ENCODE data around the gene ADAMTS2.

Gene ADAMTS2

DNA sequence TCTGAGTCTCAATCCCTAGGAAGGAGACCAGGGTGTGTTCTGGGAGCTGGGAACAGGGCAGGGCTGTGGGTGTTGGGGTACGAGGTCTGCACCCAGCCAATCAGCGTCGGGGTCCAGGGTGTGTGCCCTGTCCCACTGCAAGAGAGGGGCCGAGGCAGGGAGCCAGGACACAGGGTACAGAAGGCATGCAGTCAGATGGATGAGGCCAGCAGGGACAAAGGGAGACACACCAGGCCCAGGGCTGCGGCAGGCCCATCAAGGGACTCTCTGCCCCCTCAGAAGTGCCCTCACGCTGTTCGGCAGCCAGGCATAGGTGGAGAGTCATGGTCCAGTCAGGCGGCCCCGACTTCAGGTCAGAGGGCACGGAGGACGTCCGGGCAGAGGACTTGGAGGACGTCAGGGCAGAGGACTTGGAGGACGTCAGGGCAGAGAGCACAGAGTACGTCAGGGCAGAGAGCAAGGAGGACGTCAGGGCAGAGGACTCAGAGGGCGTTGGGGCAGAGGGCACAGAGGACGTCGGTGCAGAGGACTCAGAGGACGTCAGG lies 28.8 kb upstream of the ADAMTS2 start:
- no peak overlapping the region for H3K4ac ChIP-seq (ENCODE audit: low read depth in 1 of 2, low read length in 2 of 2)
- H3K4me3 ChIP-seq (ENCODE audit: insufficient read depth in 1 of 2, low read depth in 1 of 2, low read length in 2 of 2) = no peak overlapping the region
- H3K27me3 ChIP-seq (ENCODE audit: control insufficient read depth in 1 of 2, insufficient read depth in 1 of 2, low read length in 2 of 2) = peaks cover 0 to 6% of the 10 kb centered on the region in 2 experiments
- no peaks in the 10 kb centered on the region for H3K36me3 ChIP-seq (ENCODE audit: control insufficient read depth in 1 of 2, insufficient read depth in 2 of 2, low read depth in 1 of 2, low read length in 2 of 2)
- H4K8ac ChIP-seq (ENCODE audit: low read length) = peak overlapping the region; percentile 61
- H3K4me2 ChIP-seq (ENCODE audit: low read length, poor library complexity, severe bottlenecking) = no peak overlapping the region
- H3K18ac ChIP-seq (ENCODE audit: low read depth in 1 of 2, low read length in 2 of 2) = no peak overlapping the region
- no peak overlapping the region for H2BK120ac ChIP-seq (ENCODE audit: low read depth, low read length)
- peak overlapping the region in 1 of 2 experiments; percentile 26 for H3K14ac ChIP-seq (ENCODE audit: low read length in 2 of 2)
- H3K9me3 ChIP-seq (ENCODE audit: control insufficient read depth, low read length) = no peaks in the 10 kb centered on the region
- no peak overlapping the region for H2BK12ac ChIP-seq (ENCODE audit: low read length in 2 of 2)
- H2BK5ac ChIP-seq (ENCODE audit: low read depth, low read length, poor library complexity, severe bottlenecking) = no peak overlapping the region
- 82% methylated on average over 20 of the region's 20 CpGs for WGBS
- H2AFZ ChIP-seq (ENCODE audit: low read depth, low read length) = no peak overlapping the region
- no peaks in the 10 kb centered on the region for H3K79me1 ChIP-seq (replicated peaks; ENCODE audit: low read length, poor library complexity, severe bottlenecking)
- no peak overlapping the region for H2AK5ac ChIP-seq (ENCODE audit: low read length, severe bottlenecking)
- no peak overlapping the region for H3K9ac ChIP-seq (ENCODE audit: low read length)
- H3K23ac ChIP-seq (ENCODE audit: low read length in 2 of 2) = no peak overlapping the region
- H2BK15ac ChIP-seq (ENCODE audit: low read depth, poor library complexity, severe bottlenecking) = no peak overlapping the region
- no peak for DNase-seq
- H3K4me1 ChIP-seq (ENCODE audit: control insufficient read depth, insufficient read depth, low read depth, low read length) = no peaks in the 10 kb centered on the region
- H4K91ac ChIP-seq (ENCODE audit: low read length) = peak overlapping the region; percentile 83
- no peak overlapping the region for H3K27ac ChIP-seq (ENCODE audit: low read length, poor library complexity, severe bottlenecking)

DNA sequence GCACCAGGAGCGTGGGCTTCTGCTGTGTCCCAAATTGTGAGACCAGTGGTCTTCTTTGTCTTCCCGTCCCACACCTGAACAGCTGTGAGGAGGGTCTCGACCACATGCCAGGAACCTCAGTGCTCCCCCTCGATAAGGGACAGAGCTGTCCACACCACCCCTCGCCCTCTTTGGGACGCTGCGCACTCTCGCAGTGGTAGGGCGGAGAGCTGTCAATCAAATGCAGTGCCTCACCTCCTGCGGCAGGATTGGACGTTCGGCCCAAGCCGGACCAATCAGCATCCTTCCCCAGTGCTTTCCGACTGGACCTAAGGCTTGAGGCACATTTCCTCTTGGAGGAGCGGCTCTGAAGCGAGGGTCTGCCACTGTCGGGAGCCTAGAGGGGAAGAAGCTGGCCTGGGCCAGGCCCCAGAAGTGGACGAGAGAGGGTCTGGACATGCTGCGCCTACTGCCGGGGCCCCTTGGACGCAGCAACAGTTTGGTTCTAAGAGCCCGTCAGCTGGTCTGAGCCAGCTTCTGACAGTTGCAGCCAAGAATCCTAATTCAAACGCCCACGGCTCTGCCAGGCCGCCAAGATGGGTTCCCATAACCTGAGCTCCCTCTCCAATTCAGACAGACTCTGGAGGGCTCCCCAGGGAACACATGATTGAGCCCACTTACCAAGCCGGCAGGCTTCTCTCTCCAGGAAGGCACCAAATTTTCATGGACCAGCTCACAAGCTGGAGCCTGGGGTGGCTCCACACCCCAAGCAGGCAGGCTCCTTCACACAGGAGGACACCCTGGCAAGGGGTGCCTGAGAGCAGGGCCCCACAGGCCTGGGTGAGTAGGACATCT lies 28.1 kb upstream of the ADAMTS2 start:
- H2BK5ac ChIP-seq (ENCODE audit: low read depth, low read length, poor library complexity, severe bottlenecking) = no peak overlapping the region
- no peak overlapping the region for H3K18ac ChIP-seq (ENCODE audit: low read depth in 1 of 2, low read length in 2 of 2)
- H3K27ac ChIP-seq (ENCODE audit: low read length, poor library complexity, severe bottlenecking) = no peak overlapping the region
- no peaks in the 10 kb centered on the region for H3K4me1 ChIP-seq (ENCODE audit: control insufficient read depth, insufficient read depth, low read depth, low read length)
- no peaks in the 10 kb centered on the region for H3K79me1 ChIP-seq (replicated peaks; ENCODE audit: low read length, poor library complexity, severe bottlenecking)
- H4K91ac ChIP-seq (ENCODE audit: low read length) = no peak overlapping the region
- no peak overlapping the region for H2BK120ac ChIP-seq (ENCODE audit: low read depth, low read length)
- H2BK15ac ChIP-seq (ENCODE audit: low read depth, poor library complexity, severe bottlenecking) = no peak overlapping the region
- H2AK5ac ChIP-seq (ENCODE audit: low read length, severe bottlenecking) = no peak overlapping the region
- no peak overlapping the region for H3K14ac ChIP-seq (ENCODE audit: low read length in 2 of 2)
- H2BK12ac ChIP-seq (ENCODE audit: low read length in 2 of 2) = no peak overlapping the region
- H3K36me3 ChIP-seq (ENCODE audit: control insufficient read depth in 1 of 2, insufficient read depth in 2 of 2, low read depth in 1 of 2, low read length in 2 of 2) = no peaks in the 10 kb centered on the region
- no peak for DNase-seq
- H3K9me3 ChIP-seq (ENCODE audit: control insufficient read depth, low read length) = no peaks in the 10 kb centered on the region
- no peak overlapping the region for H3K23ac ChIP-seq (ENCODE audit: low read length in 2 of 2)
- H3K4ac ChIP-seq (ENCODE audit: low read depth in 1 of 2, low read length in 2 of 2) = no peak overlapping the region
- 84% methylated on average over 26 of the region's 26 CpGs for WGBS
- H2AFZ ChIP-seq (ENCODE audit: low read depth, low read length) = no peak overlapping the region
- H3K4me3 ChIP-seq (ENCODE audit: insufficient read depth in 1 of 2, low read depth in 1 of 2, low read length in 2 of 2) = no peak overlapping the region
- H4K8ac ChIP-seq (ENCODE audit: low read length) = peak overlapping the region; percentile 61
- H3K9ac ChIP-seq (ENCODE audit: low read length) = no peak overlapping the region
- no peak overlapping the region for H3K4me2 ChIP-seq (ENCODE audit: low read length, poor library complexity, severe bottlenecking)
- H3K27me3 ChIP-seq (ENCODE audit: control insufficient read depth in 1 of 2, insufficient read depth in 1 of 2, low read length in 2 of 2) = peaks cover 0 to 6% of the 10 kb centered on the region in 2 experiments

DNA sequence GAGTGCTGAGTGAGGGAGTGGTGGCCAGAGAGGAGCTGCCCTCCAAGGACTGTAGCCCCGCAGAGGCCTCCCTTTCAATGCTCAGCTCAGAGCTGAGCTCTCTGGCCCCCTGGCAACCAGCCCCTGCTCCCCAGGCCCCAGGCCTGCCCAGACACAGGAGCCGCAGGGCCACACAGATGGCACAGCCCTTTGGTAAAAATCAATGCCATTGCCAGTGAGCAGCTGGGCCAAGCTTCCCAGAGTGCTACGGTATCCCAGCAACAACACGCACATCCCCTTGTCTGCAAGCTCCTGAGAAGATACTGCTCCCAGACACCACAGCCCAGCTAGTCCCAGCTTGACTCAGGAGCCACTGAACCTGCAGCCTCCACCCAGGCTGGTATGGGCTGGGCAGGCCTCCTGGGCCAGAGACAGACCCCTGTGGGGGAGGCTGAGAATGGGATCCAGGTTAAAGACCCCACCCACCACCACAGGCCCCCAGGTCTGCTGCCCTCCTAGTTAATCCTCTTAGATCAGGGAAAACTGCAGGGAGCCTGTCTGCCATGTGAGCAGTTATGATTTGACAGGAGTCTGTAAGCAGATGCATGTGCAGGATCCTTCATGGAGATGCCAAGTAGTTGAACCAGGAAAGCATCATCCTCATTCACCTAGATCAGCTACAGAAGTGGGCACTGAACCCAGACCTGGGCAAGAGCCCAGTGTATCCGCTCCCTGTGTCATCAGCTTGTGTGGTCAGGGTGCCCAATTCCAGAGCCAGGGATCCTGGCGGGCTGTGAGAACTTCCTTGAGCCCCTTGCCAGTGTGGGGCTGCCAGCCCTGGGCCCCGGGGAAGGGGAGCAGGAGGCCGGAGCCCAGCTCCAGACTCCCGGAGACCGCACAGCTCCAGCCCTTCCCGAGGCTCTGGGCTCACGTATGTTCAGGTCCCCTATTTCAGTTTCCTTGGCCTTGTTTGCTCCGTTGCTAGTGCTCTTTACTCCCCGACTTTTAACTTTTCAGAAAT lies 26.7 kb upstream of the ADAMTS2 start:
- Histone ChIP-seq H3K18ac (ENCODE audit: low read depth in 1 of 2, low read length in 2 of 2) (no peak overlapping the region), H3K4me3 (ENCODE audit: insufficient read depth in 1 of 2, low read depth in 1 of 2, low read length in 2 of 2) (no peak overlapping the region), H3K23ac (ENCODE audit: low read length in 2 of 2) (no peak overlapping the region), H4K91ac (ENCODE audit: low read length) (peak overlapping the region; percentile 35), H2BK15ac (ENCODE audit: low read depth, poor library complexity, severe bottlenecking) (no peak overlapping the region), H2AFZ (ENCODE audit: low read depth, low read length) (no peak overlapping the region), H2AK5ac (ENCODE audit: low read length, severe bottlenecking) (no peak overlapping the region), H3K4ac (ENCODE audit: low read depth in 1 of 2, low read length in 2 of 2) (no peak overlapping the region), H3K14ac (ENCODE audit: low read length in 2 of 2) (no peak overlapping the region), H3K27me3 (ENCODE audit: control insufficient read depth in 1 of 2, insufficient read depth in 1 of 2, low read length in 2 of 2) (peaks cover 0 to 12% of the 10 kb centered on the region in 2 experiments), H3K4me2 (ENCODE audit: low read length, poor library complexity, severe bottlenecking) (no peak overlapping the region), H4K8ac (ENCODE audit: low read length) (no peak overlapping the region), H3K27ac (ENCODE audit: low read length, poor library complexity, severe bottlenecking) (no peak overlapping the region), H3K4me1 (ENCODE audit: control insufficient read depth, insufficient read depth, low read depth, low read length) (no peaks in the 10 kb centered on the region), H3K9ac (ENCODE audit: low read length) (no peak overlapping the region), H2BK12ac (ENCODE audit: low read length in 2 of 2) (no peak overlapping the region), H3K9me3 (ENCODE audit: control insufficient read depth, low read length) (no peaks in the 10 kb centered on the region), H3K79me1 (replicated peaks; ENCODE audit: low read length, poor library complexity, severe bottlenecking) (no peaks in the 10 kb centered on the region), H2BK5ac (ENCODE audit: low read depth, low read length, poor library complexity, severe bottlenecking) (no peak overlapping the region), H3K36me3 (ENCODE audit: control insufficient read depth in 1 of 2, insufficient read depth in 2 of 2, low read depth in 1 of 2, low read length in 2 of 2) (no peaks in the 10 kb centered on the region), H2BK120ac (ENCODE audit: low read depth, low read length) (no peak overlapping the region)
- 89% methylated on average over 14 of the region's 14 CpGs for WGBS
- no peak for DNase-seq

DNA sequence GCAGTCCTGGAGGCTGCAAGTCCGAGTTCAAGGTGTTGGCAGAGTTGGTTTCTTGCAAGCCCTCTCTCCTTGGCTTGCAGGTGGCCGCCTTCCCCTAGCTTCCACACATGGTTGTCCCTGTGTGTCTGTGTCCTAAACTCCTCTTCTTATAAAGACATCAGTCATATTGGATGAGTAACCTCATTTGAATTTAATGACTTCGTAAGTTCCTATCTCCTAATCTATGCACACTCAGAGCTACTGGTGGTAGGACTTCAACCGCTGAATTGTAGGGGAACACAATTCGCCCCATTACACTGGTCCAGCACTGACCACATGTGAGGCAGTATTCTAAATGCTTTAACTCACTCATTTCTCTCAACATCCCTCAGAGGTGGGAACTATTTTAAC lies 25.9 kb upstream of the ADAMTS2 start:
- Histone ChIP-seq H3K9ac (ENCODE audit: low read length) (no peak overlapping the region), H3K23ac (ENCODE audit: low read length in 2 of 2) (no peak overlapping the region), H2BK120ac (ENCODE audit: low read depth, low read length) (no peak overlapping the region), H2AK5ac (ENCODE audit: low read length, severe bottlenecking) (no peak overlapping the region), H4K8ac (ENCODE audit: low read length) (no peak overlapping the region), H3K27ac (ENCODE audit: low read length, poor library complexity, severe bottlenecking) (no peak overlapping the region), H3K4me2 (ENCODE audit: low read length, poor library complexity, severe bottlenecking) (no peak overlapping the region), H3K4me3 (ENCODE audit: insufficient read depth in 1 of 2, low read depth in 1 of 2, low read length in 2 of 2) (no peak overlapping the region), H4K91ac (ENCODE audit: low read length) (no peak overlapping the region), H2BK12ac (ENCODE audit: low read length in 2 of 2) (no peak overlapping the region), H3K9me3 (ENCODE audit: control insufficient read depth, low read length) (no peaks in the 10 kb centered on the region), H3K79me1 (replicated peaks; ENCODE audit: low read length, poor library complexity, severe bottlenecking) (no peaks in the 10 kb centered on the region), H3K4me1 (ENCODE audit: control insufficient read depth, insufficient read depth, low read depth, low read length) (no peaks in the 10 kb centered on the region), H3K4ac (ENCODE audit: low read depth in 1 of 2, low read length in 2 of 2) (no peak overlapping the region), H3K27me3 (ENCODE audit: control insufficient read depth in 1 of 2, insufficient read depth in 1 of 2, low read length in 2 of 2) (peaks cover 0 to 21% of the 10 kb centered on the region in 2 experiments), H3K36me3 (ENCODE audit: control insufficient read depth in 1 of 2, insufficient read depth in 2 of 2, low read depth in 1 of 2, low read length in 2 of 2) (no peaks in the 10 kb centered on the region), H2AFZ (ENCODE audit: low read depth, low read length) (no peak overlapping the region), H3K18ac (ENCODE audit: low read depth in 1 of 2, low read length in 2 of 2) (no peak overlapping the region), H2BK5ac (ENCODE audit: low read depth, low read length, poor library complexity, severe bottlenecking) (no peak overlapping the region), H3K14ac (ENCODE audit: low read length in 2 of 2) (no peak overlapping the region), H2BK15ac (ENCODE audit: low read depth, poor library complexity, severe bottlenecking) (no peak overlapping the region)
- 63% methylated on average over 5 of the region's 5 CpGs for WGBS
- DNase-seq = no peak
